ENCODE measurements around the gene FMNL2.

The FMNL2 gene

DNA sequence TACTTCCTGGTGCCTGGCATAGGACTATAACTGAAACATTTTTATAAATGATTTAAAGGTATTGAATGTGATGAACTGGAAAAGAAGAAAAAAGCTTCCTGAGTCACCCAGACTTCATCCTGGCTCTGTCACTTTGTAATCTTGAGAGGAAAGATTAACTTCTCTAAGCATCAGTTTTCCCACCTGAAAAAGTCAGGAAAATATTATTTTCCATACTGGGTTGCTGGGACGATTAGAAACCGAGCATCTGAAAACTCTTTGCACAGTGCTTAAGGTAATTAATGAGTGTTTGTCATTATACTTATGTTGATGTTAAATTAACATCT is 71.8 kb downstream of the FMNL2 start:
- no peak for DNase-seq

DNA sequence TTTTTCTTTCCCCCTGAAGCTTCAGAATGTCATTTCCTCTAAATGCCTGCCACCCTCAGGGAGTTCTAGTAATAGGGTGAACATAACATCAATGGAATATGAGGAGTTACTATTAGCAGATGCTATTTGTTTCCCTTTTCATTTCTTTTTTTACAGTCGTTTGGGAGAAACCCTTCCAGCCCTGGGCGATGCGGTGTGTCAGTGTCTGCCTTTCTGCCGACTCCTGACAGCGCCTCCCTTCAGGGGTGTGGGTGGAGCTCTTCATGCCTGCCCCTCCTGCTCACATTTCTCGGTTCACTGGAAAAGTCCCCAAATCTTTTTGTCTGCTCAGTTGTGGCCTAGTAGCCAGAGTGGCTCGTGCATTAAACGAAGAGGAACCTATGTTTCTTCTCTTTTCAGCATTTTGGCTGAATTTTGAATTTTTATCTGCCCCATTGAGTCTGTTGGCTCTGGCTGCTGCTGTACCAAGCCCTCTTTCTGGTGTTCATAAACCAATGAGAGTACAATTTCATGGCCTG is 72.3 kb downstream of the FMNL2 start:
- no peak for DNase-seq

DNA sequence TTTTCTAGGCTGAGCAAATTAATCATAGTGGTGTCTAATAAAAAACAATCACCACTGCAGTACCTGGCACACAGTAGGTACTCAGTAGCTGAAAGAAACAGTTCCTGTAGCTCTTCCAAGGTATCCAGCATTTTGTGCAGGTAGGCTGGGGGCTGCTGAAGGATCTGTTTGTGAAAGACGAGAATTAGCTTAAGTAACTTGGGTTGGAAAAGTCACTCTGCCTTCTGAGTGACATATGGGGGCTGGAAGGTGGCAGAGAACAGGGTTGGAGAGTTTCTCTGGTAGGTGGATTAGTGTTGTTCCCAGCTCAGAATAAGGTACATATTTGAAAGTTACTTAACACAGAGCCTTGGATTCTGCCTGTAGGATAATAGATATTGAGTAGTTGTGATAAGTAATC is 72.8 kb downstream of the FMNL2 start:
- no peak for DNase-seq

DNA sequence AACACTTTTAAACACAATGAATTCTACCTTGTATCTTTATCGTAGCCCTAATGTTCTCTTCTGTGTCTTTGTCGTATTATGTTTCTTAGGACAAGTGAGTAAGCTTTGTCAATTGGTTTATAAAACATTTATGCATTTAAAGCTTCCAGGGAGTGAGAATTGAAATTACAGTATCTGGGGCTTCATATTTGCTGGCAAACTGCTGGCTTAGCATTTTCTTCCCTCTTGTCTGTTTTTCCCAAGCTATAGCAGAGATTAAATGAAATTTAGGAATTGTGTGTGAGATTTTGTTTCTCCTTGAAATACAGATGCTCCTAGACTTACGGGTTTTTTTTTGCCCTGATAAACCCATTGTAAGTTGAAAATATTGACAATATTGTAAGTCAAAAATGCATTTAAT is 73.3 kb downstream of the FMNL2 start:
- DNase-seq: no peak

DNA sequence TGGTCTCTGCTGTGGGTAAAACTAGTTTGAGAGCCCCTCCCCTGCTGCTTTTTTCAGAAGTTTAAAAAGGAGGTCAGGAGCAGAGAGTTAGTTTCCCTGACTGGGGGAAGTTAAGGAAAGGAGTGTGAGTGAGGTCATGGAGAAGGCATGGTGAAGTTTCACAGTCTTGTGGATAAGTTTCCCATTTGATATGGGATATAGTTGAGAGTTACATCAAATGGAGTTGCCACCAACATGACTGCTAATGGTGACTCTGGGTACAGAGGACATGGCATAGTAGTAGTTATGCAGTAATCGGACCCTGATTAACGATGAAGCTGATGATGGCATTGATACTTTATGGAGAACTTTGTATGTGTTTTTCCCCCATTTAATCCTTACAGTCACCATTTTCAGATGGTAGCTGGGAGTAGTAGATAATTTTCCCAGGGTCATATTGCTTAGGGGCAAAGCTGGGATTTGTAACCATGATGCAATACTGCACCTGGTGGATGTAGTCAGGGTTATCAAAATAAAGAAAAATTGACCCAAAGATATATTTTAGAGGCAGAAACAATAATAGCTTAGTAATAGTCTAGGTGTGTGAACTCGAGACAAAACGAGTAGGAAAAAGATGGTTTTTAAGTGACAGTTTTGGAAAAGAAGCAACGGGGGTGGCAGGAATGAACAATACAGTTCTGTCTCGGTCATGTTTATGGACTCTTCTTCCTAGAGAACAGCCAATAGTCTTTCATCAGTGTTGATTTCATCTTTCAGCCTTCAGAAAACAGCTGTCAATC is 74.6 kb downstream of the FMNL2 start:
- DNase-seq: no peak

DNA sequence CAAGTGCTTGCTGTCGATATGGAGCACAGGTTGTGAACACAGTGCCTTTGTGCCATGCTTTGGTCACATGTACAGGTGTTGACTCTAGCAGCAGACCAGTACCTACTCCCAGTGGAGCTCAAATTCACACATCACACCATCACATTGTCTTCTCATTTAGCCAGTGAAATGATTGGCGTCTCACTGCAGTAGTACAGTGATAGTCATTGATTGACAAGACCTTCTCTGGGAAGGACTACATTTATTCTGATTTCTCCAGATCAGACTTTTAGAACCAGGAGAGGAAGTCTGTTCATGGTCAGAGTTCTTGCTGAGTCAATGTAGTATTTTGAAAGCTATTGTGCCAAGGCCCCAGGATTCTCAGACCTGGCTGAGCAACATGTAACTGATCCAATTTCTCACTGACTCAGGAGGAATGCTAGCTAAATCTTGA is 75.2 kb downstream of the FMNL2 start:
- no peak for DNase-seq

DNA sequence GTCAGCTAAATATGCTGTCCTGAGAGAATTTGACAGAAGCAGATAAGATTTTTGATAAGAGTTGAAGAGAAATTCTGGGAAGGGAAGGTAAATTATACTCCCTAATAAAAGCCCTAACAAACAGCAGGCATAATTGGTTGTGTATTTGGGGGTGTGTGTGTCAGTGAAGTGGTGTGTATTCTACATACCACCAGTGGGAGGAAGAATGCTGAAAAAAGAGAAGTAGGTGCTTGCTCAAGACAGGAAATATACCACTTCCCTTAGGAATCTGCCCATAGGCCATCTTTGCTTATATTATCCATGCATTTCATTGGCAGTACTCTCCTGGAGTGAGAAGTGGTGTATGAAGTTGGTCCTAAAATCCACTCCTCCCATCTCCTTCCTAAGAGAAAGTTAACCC is 76.2 kb downstream of the FMNL2 start:
- no peak for DNase-seq

DNA sequence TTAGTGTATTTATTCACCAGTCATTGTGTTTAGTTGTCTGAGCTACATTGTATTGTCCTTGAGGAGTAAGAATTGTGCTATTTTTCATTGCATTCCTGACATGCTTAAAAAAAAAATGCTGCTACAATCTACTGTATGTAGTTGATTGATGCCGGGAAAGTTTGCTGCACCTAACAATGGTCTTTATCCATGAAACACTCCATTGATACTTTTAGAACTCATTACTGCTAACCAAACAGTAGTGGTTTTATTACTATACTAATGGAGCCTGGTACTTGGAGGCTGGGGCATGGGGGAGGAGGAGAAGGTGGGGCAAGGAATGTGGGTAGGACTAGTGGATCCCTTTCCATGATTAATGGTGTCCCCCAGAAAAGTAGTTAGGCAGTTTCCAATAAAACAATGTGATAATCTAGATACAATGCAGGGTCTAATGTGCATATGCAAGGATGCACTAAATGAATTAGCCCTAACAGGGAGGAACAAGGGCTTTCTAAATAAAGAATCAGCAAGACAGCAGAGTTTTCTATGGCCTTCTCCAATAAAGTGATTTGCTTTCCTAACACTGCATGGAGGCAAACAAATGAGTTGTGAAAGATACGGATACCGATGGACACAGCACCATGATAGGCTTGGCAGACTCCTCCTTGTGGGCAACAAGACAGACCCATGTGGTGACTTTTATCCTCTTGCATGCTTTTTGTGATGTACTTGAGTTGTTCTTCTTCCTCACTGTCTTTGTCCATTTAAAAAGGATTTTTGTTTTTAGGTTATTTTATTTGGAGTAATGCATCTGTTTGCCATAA is 78.5 kb downstream of the FMNL2 start:
- DNase-seq: no peak

DNA sequence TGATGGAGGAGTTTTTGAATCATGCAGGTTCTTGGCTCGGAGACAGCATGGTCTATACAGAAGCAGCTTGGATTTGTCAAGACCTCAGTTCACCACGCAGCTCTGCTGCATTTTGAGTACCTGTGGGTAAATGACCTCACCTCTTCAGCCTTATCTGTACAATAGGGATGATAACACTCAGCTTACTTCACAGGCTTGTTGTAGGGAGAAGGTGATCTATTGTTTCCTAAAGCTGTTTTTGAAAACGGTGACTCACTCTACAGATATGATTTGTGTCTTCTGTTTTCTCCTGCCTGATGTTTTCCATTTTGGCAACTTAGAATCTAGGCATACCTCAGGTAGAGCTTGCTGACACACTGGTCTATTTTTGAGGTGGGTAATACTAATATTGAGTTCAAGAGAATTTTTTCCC is 80.3 kb downstream of the FMNL2 start:
- DNase-seq: no peak

DNA sequence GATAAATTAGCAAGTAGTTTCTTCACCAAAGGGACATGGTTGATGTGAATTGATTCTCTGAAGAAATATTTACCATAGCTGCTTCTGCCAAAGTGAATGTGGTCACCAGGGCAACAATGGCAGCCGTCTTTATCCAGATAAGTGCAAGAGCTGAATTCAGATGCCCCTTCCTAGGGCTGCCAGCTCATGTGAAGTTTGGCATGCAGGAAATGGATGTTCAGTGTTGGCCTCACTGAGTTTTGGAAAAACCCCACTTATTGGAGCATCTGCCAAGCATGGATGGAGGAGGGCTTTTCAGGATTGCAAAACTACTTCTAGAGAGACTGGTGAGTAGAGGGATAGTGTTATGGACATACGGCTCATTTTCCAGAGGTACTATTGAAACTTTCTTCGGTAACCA is 80.8 kb downstream of the FMNL2 start:
- no peak for DNase-seq

DNA sequence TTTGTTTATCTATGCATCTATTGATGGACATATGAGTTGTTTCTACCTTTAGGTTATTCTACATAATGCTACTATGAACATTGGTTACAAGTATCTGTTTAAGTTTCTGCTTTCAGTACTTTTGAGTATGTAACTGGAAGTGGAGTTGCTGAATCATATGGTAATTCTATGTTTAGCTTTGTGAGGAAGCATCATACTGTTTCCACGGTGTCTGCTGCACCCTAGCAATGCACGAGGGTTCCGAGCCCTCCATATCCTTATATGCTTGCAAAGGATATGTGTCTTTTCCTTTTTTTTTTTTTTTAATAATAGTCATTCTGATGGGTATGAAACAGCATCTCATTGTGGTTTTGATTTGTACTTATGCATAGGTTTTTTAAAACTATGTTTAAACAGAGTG is 83.7 kb downstream of the FMNL2 start:
- DNase-seq: no peak

DNA sequence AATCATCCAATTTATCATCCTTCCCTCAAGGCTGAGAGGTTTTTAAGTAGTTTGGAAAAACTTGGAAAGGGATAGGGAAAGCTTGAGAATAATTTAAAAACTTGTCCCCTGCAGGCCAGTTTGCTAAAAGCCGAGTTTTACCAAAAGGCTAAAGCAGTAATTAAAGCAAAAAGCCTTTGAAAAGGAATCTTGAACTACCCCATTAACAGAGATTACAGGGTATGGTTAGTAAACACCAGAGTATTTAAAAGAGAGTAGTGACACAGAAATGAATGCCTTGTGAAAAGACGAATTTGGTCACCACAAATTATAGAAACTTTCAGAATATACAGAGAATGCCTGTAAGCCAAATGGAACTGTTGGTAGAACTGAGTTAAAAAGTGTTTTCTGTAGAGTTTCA is 85.0 kb downstream of the FMNL2 start:
- no peak for DNase-seq

DNA sequence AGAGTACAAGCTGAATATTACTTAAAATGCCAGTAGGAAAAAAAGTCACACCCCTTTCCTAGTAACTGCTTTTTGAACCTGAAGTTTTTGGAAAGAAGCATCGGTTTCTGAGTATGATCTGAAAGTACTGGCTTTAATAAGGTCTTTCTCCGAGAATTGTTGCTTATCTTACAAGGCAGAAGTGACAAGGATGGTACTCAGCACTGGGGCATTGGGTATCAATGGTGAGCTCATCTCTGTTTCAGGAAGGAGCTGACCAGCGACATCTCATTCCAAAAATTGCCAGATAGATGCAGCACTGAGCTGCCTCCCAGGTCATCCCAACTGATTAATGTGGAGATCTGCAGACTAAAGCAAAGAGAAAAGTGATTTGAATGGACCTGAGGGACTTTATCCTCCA is 85.4 kb downstream of the FMNL2 start:
- no peak for DNase-seq

DNA sequence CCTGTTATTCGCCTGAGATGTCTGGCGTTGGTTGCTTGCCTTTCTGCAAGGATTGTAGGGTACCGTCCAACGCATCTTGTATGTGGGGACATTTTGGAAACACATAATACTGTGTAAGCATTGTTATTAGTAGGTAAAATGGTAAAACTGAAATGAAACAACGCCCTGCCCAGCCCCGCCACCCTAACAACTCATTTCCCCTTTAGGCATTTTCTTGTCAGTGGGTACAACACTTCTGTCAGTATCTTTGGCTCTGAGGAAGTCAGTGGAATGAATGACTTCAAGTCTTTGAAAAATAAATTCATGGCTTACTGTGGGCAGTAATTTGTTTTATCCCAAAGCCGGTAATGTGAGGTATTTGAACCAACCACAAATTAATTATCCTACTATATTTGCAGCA is 86.0 kb downstream of the FMNL2 start:
- no peak for DNase-seq

DNA sequence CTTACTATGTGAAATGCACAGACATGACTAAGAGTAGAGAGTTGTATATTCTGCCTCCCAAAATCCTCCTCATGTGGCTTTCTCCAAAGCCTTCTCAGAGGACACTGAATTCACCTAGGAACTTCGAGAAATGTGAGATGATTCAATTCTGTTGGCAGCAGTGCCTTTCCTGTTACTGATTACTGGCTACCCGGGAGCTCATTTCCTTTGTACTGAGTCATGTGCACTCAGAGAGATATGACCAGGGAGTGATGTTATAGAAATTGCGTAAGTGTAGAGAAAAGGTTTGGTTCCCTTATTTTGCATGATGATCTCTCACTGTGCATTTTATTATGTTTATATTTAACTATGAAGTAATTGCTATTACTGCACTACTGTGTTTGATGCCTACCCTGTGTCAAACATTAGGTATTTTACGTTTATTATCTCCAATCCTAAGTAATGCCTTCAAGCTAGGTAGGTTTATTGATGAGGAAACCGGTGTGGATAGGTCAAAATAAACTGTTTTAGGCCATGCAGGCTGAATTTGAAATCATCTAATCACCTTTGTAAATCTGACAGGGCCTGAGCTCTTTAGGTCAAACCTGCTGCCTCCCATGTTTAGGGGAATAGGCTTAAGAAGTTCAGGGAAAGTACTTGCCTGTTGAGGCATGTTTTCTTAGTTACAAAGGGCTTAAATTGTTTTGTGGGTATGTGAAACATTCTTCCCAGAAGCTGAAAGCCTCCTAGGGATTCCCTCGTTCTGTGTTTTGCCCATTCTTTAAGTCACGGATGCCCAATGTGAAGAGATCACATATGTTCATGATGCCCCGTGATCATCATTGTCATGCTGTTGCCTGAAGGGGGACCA is 86.8 kb downstream of the FMNL2 start:
- DNase-seq: no peak

DNA sequence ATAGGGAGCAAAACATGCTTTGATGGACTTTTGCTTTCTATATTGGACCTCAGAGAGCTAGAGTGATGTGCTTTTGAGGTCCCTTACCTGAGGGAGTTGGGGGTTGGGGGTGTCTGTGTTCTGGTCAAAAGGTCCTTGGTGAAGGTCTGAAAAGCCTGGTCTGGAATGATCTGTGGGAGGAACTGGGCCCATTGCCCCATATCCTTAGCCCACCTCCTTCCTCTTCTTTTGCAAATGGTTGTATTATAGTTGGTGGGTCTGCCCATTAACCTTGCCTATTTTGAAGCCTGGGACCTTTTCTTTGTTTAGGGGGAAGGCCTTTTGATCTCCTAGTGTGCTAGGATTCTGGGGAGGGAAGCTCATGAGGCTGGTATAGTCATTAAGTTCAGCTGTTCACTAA is 88.7 kb downstream of the FMNL2 start:
- no peak for DNase-seq

DNA sequence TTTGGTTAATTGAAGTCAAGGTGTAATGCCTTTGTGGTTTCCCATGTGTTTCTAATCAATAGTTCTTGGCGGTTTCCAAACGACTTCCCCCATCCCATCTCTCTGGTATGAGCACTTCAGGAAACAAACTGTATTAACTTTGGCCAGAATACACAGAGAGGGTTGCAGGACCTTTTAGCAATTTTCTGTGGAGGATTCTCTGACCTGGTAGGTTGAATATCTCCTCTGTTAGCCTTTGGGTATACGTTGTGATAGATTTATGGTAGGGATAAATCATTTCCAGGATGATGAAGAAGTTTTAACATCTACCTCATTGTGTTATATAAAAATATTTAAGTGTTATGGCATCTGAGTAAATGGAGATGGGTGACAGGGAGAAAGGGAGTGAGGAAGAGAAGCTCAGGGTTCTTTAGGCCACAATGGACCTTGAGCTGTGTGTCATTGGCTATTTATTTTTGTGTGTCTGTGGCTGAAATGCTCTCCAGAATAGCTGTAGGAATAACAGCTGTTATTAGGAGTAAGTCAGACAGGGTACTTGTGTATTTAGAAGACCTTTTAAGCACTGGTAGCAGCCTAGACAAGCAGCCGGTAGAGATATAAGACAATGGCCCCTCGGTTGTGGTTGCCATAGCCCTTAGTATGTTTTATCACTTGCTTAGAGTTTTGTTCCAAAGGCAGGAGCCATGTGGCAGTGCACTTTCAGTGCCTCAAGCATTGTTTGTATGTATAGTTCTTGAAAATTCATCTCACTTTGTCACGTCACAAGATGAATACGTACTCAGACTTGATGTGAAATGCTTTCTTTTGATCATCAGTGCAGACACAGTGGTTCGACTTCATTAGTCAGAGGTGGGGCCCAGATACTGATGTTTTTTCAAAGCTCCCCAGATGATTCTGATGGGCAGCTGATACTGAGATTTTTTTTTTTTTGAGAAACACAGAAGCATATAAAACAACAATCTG is 91.1 kb downstream of the FMNL2 start:
- no peak for DNase-seq

DNA sequence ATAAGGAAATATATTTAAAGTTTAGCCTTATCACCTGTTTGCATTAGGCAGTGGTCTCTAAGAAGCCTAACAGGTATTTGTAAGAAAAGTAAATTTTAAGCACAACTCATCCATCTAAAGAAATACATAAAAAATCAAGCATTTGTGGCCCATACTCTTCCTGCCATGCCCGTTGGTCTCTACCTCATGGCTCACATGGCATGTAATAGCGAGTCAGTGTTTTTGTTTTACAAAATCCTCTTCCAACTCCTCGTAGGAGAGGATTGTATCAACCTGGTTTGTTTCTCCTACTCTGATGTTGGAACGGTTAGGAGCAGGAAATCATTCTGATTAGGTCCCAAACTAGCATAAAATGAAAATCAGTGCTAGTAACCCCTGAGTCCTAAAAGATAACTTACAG is 91.8 kb downstream of the FMNL2 start:
- DNase-seq: no peak

DNA sequence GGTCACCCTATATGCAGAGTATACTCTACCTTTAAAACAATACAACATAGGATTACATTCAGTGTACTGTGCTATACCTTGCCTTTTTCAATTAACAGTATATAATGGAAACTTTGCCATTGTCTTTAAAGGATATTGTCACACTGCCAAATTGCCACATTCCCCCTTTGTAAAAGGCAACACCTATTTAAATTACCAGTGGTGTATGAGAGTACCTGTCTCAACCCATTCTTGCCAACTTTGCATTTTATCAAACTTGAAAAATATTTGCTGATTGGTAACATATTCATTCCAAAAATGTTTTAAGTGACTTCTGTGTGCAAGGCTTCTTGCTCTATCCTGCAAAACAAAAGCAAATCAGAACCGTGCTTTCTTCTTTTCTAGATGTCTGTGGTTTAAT is 92.9 kb downstream of the FMNL2 start:
- no peak for DNase-seq

DNA sequence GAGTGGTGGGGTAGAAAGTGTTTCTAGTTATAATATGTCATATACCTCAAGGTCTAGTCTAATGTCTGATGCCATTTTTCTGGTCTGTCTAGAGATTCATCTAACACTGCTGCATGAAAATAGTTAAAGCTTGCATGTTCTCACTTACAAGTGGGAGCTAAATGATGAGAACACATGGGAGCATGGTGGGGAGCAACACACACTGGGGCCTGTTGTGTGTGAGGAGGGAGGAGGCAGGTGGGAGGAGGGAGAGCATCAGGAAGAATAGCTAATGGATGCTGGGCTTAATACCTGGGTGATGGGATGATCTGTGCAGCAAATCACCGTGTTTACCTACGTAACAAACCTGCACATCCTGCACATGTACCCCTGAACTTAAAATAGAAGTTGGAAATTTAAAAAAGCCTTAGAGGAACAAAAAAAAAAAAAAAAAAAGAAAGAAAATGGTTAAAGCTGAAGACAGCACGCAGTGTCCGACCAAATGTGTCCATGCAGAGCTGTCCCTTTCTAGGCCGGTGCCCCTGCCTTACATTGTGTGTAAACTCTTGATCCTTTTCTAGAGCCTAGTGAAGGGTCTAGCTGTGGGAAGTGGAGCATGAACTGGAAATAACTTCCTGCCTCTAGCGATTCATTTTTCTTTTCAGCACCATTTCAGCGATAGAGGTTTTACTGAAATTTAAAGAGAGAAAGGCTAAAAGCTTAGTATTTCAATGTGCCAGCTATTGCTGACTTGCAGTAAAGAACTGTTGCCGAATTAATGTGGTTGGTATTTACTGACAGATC is 94.0 kb downstream of the FMNL2 start:
- no peak for DNase-seq

DNA sequence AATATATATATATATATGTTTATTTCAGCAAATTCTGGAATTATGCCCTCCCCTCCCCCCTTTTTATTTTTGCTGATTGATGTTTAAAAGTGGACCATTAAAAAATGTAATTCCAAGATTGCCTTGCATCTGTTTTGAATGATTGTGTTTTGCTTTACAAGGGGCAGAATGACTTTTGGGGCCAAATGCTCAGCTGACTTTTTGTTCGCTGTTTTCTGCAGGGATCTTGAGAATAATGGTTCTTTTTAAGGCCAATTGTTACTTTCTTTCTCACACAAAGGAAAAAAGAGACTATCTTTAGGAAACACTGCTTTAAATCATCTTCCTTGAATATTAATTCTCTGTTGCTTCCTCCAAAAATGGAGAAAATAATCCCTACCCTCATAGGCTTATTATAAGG is 95.9 kb downstream of the FMNL2 start:
- no peak for DNase-seq

Measured in NCI-H146 (cell line).